BLaER1 (cell line): ENCODE data around the gene SMPD3.

Experiments
- H3K27ac ChIP-seq: shearing (Covaris generic); formaldehyde crosslinking; 2 replicates; pipeline ENCODE4 v1.8.1; 2022
- H3K27me3 ChIP-seq: shearing (Covaris generic); formaldehyde crosslinking; 2 replicates; pipeline ENCODE4 v1.8.1; 2022
- H3K36me3 ChIP-seq: shearing (Covaris generic); formaldehyde crosslinking; 2 replicates; pipeline ENCODE4 v1.8.1; 2022
- H3K4me1 ChIP-seq: shearing (Covaris generic); formaldehyde crosslinking; 2 replicates; pipeline ENCODE4 v1.8.1; 2022
- H3K4me2 ChIP-seq: shearing (Covaris generic); formaldehyde crosslinking; 2 replicates; pipeline ENCODE4 v1.8.1; 2022
- H3K4me3 ChIP-seq: shearing (Covaris generic); formaldehyde crosslinking; 2 replicates; pipeline ENCODE4 v1.8.1; 2022
- H3K9ac ChIP-seq: shearing (Covaris generic); formaldehyde crosslinking; 2 replicates; pipeline ENCODE4 v1.8.1; 2022
- H3K9me3 ChIP-seq: shearing (Covaris generic); formaldehyde crosslinking; 2 replicates; pipeline ENCODE4 v1.8.1; 2022
- H4K20me1 ChIP-seq: shearing (Covaris generic); formaldehyde crosslinking; 2 replicates; pipeline ENCODE4 v1.8.1; 2022
- Cebpa-rat ChIP-seq: shearing (Covaris generic); IDR thresholded peaks from 2 replicates; pipeline ENCODE4 v1.8.1; 2022

The SMPD3 gene

DNA sequence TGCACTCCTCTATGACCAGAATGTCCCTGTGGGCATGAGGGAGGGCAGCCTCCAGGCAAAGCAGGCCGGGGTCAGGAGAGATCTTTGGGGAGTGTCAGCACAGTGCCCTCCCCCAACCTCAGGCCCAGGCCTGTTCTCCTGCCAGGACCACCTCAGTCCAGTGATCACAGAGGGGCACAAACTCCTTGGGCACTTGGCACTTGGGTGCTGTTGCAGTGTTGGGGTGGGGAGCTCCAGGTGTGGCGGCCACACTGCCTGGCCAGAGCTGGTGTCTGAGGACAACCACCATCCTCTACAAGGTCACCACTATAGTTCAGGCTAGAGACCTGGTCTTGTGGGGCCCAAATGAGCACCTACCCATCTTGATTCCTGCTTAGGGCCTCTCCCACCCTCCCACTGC, 37.2 kb downstream of the SMPD3 start:
- H3K9me3 ChIP-seq = no peaks in the 10 kb centered on the region
- H3K4me1 ChIP-seq = peaks cover 49% of the 10 kb centered on the region
- H4K20me1 ChIP-seq = no peaks in the 10 kb centered on the region
- no peaks in the 10 kb centered on the region; the same call in 1 of the 2 replicates for H3K27me3 ChIP-seq
- no peak overlapping the region for H3K27ac ChIP-seq
- 0 out of 2 replicates have a peak overlapping the region, but pooled peaks have one; percentile 85 for H3K4me2 ChIP-seq
- no peak for TF ChIP-seq Cebpa-rat
- no peak overlapping the region for H3K4me3 ChIP-seq
- no peaks in the 10 kb centered on the region for H3K36me3 ChIP-seq
- no peak overlapping the region for H3K9ac ChIP-seq

DNA sequence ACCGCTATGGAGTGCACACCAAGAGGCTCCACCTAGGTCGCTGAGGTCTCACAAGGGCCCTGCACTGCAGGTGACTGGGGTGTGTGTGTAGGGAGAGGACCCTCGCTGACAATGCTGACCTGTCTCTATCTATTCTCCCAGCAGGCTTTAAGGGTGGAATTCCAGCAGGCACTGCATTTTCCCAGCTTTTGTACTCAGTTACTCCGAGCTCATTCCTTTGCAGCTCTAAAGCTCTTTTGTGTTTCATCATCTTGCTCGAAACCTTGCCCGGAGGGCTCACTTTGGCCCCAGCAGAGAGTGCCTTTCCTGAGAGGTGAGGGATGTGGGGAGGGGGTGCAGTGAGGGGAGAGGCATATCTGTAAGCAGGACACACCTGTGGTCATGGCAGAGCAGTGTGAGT, 39.3 kb downstream of the SMPD3 start:
- Histone ChIP-seq H3K36me3 (no peaks in the 10 kb centered on the region), H3K27ac (no peak overlapping the region), H4K20me1 (no peaks in the 10 kb centered on the region), H3K4me1 (peaks cover 43% of the 10 kb centered on the region), H3K27me3 (no peaks in the 10 kb centered on the region; the same call in 1 of the 2 replicates), H3K4me3 (no peak overlapping the region), H3K9ac (no peak overlapping the region), H3K4me2 (peak overlapping the region; percentile 85), H3K9me3 (no peaks in the 10 kb centered on the region)
- no peak for TF ChIP-seq Cebpa-rat

DNA sequence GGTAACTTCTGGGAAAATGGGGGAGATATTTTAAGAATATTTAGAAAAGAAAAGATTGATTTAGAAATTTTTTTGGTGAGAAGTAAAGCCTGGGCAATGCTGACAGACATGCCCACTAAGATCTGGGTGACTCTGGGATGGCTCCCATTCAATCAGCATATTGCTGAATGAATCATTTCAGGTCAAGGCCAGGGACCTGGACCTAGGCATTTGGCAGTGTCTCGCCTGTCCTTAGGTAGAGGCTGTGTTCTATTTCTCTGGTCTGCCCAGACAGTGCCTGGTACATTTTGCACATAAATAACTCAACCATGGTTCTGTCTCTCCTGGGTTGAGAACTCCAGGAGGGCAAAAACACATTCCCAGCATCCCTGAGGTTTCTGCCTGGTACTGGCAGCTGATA, 39.9 kb downstream of the SMPD3 start:
- Histone ChIP-seq H3K4me2 (no peak overlapping the region), H3K9me3 (no peaks in the 10 kb centered on the region), H3K27ac (no peak overlapping the region), H3K4me1 (peaks cover 43% of the 10 kb centered on the region), H3K9ac (no peak overlapping the region), H3K4me3 (no peak overlapping the region), H3K27me3 (no peaks in the 10 kb centered on the region; the same call in 1 of the 2 replicates), H4K20me1 (no peaks in the 10 kb centered on the region), H3K36me3 (no peaks in the 10 kb centered on the region)
- TF ChIP-seq Cebpa-rat = no peak

GRCh38 chr16:68406458-68407152, 41.7 kb downstream of the SMPD3 start:
- no peak overlapping the region for H3K4me3 ChIP-seq

GRCh38 chr16:68404736-68405345, 43.5 kb downstream of the SMPD3 start:
- Histone ChIP-seq H4K20me1 (no peaks in the 10 kb centered on the region), H3K27me3 (no peaks in the 10 kb centered on the region; the same call in 1 of the 2 replicates), H3K27ac (no peak overlapping the region), H3K36me3 (no peaks in the 10 kb centered on the region), H3K4me2 (no peak overlapping the region), H3K9ac (no peak overlapping the region), H3K9me3 (no peaks in the 10 kb centered on the region), H3K4me1 (peaks cover 29% of the 10 kb centered on the region), H3K4me3 (no peak overlapping the region)
- no peak for TF ChIP-seq Cebpa-rat

More at GRCh38 chr16:68406458-68407152, 41.7 kb downstream of the SMPD3 start:
- Histone ChIP-seq H3K9me3 (no peaks in the 10 kb centered on the region), H3K27me3 (no peaks in the 10 kb centered on the region; the same call in 1 of the 2 replicates), H4K20me1 (no peaks in the 10 kb centered on the region), H3K36me3 (no peaks in the 10 kb centered on the region), H3K4me2 (peak overlapping the region; percentile 66), H3K9ac (no peak overlapping the region), H3K27ac (no peak overlapping the region), H3K4me1 (peaks cover 43% of the 10 kb centered on the region)
- no peak for TF ChIP-seq Cebpa-rat

DNA sequence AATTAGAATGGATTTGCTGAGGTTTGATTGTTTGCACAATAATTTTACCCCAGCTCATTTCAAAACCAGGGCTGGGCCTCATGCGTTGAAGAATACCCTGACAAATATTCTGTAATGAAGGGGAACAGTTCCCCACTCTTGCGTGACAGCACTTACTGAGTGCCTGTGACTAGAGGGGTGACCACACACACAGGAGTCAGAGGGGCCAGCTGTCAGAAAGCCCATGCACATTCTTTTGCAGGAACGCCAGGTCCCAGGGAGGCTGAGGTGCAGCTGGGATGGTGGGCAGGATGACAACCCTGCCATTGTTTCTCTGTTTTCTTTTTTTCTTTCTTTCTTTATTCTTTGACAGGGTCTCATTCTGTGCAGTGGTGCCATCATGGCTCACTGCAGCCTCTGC, 44.6 kb downstream of the SMPD3 start:
- no peak overlapping the region for H3K4me2 ChIP-seq
- no peak overlapping the region for H3K27ac ChIP-seq
- peaks cover 18% of the 10 kb centered on the region for H3K4me1 ChIP-seq
- H3K27me3 ChIP-seq = no peaks in the 10 kb centered on the region; the same call in 1 of the 2 replicates
- H3K9me3 ChIP-seq = no peaks in the 10 kb centered on the region
- H3K9ac ChIP-seq = no peak overlapping the region
- H4K20me1 ChIP-seq = no peaks in the 10 kb centered on the region
- H3K4me3 ChIP-seq = no peak overlapping the region
- no peaks in the 10 kb centered on the region for H3K36me3 ChIP-seq
- TF ChIP-seq Cebpa-rat = no peak

GRCh38 chr16:68403177-68403576, 45.1 kb downstream of the SMPD3 start:
- Histone ChIP-seq H3K36me3 (no peaks in the 10 kb centered on the region), H3K27me3 (no peaks in the 10 kb centered on the region), H3K9me3 (no peaks in the 10 kb centered on the region), H4K20me1 (no peaks in the 10 kb centered on the region), H3K4me1 (peaks cover 15% of the 10 kb centered on the region), H3K27ac (no peak overlapping the region), H3K9ac (no peak overlapping the region), H3K4me2 (no peak overlapping the region), H3K4me3 (no peak overlapping the region)
- no peak for TF ChIP-seq Cebpa-rat

- H3K9me3 ChIP-seq = no peaks in the 10 kb centered on the region
- no peaks in the 10 kb centered on the region for H3K27me3 ChIP-seq
- no peak for TF ChIP-seq Cebpa-rat
- H3K4me2 ChIP-seq = no peak overlapping the region
- H3K9ac ChIP-seq = no peak overlapping the region
- H4K20me1 ChIP-seq = no peaks in the 10 kb centered on the region
- no peaks in the 10 kb centered on the region for H3K36me3 ChIP-seq
- H3K4me3 ChIP-seq = no peak overlapping the region
- H3K4me1 ChIP-seq = peaks cover 15% of the 10 kb centered on the region
- no peak overlapping the region for H3K27ac ChIP-seq
Observed at GRCh38 chr16:68402748-68403040, 45.6 kb downstream of the SMPD3 start.

- Histone ChIP-seq H3K27ac (no peak overlapping the region), H3K4me2 (no peak overlapping the region), H3K4me1 (peaks cover 10% of the 10 kb centered on the region), H4K20me1 (no peaks in the 10 kb centered on the region), H3K4me3 (no peak overlapping the region), H3K36me3 (no peaks in the 10 kb centered on the region), H3K27me3 (no peaks in the 10 kb centered on the region), H3K9me3 (no peaks in the 10 kb centered on the region), H3K9ac (no peak overlapping the region)
- no peak for TF ChIP-seq Cebpa-rat
Observed at GRCh38 chr16:68401871-68402747, 46.2 kb downstream of the SMPD3 start.

GRCh38 chr16:68400924-68401460, 47.3 kb downstream of the SMPD3 start:
- Histone ChIP-seq H3K9me3 (no peaks in the 10 kb centered on the region), H4K20me1 (no peaks in the 10 kb centered on the region), H3K27ac (no peak overlapping the region), H3K4me2 (no peak overlapping the region), H3K4me1 (no peaks in the 10 kb centered on the region), H3K36me3 (no peaks in the 10 kb centered on the region), H3K4me3 (no peak overlapping the region), H3K9ac (no peak overlapping the region), H3K27me3 (no peaks in the 10 kb centered on the region)
- no peak for TF ChIP-seq Cebpa-rat
